ES-I3 (cell line): ENCODE results near the gene RPUSD1.
"Not testable (repeated sequence)": the region's sequence is repeated elsewhere in the genome, so short reads cannot be mapped to it uniquely, and the experiment has no call there.

ENCODE experiments used
- H3K36me3 ChIP-seq: 2 replicates; pipeline ENCODE4 v1.6.1; 2013; ENCODE audit warnings: mild to moderate bottlenecking, low read length, control low read depth, moderate library complexity; ENCODE audit not compliant: insufficient read depth
- H3K4me1 ChIP-seq: 2 replicates; pipeline ENCODE4 v1.6.1; 2013; ENCODE audit warnings: mild to moderate bottlenecking, control low read depth, low read length; ENCODE audit not compliant: insufficient read depth
- H3K9ac ChIP-seq: 2 replicates; pipeline ENCODE4 v1.6.1; 2013; ENCODE audit warnings: low read depth, mild to moderate bottlenecking, low read length, moderate library complexity
- H3K9me3 ChIP-seq: 2 replicates; pipeline ENCODE4 v1.6.1; 2013; ENCODE audit warnings: mild to moderate bottlenecking, low read length, moderate library complexity; ENCODE audit not compliant: control insufficient read depth, insufficient read depth

Gene RPUSD1

DNA sequence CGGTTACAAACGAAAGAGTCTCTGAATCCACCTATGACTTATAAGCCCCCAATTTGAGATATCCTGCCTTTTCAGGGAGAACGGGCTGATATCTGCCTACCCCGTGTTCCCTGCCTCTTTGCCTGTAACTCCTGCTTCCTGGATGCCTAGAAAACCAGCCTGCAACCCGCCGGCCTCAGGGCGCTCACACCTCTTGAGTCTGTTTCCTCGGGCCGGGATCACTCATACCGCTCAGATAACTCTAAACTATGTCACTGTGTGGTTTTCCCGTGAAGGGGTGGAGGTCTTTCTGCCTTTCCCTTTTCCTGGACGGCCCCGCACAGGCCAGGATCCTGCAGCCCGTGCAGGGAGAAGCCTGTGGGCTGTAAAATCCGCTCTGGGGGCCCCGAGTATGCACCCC lies 10.4 kb downstream of the RPUSD1 start:
- Histone ChIP-seq H3K36me3 (no peaks in the 10 kb centered on the region), H3K9me3 (no peaks in the 10 kb centered on the region), H3K4me1 (peaks cover 4% of the 10 kb centered on the region; the same call in 1 of the 2 replicates), H3K9ac (no peak overlapping the region)

DNA sequence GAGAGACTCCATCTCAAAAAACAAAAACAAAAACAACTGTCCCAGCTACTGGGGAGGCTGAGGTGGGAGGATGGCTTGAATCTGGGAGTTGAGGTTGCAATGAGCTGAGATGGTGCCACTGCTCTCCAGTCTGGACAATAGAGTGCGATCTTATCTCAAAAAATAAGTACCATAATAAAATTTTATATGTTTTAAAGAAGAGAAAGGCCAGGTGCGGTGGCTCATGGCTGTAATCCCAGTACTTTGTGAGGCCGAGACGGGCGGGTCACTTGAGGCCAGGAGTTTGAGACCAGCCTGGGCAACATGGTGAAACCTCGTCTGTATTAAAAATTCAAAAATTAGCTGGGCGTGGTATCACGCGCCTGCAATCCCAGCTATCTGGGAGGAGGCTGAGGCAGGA lies 11.4 kb downstream of the RPUSD1 start:
- Histone ChIP-seq H3K9ac (no peak overlapping the region), H3K36me3 (no peaks in the 10 kb centered on the region), H3K9me3 (no peaks in the 10 kb centered on the region), H3K4me1 (peaks cover 4% of the 10 kb centered on the region; the same call in 1 of the 2 replicates)

DNA sequence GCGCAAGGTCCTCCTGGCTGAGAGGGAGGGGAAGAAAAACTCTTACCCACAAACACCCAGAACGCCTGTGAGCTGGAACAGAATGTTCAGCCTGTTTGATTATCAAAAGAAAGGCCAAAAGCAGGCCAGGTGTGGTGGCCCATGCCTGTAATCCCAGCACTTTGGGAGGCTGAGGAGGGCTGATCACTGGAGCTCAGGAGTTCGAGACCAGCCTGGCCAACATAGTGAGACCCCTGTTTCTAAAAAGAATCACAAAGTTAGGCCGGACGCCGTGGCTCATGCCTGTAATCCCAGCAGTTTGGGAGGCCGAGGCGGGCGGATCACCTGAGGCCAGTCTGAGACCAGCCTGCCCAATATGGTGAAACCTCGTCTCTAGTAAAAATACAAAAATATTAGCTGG lies 11.9 kb downstream of the RPUSD1 start:
- not testable (repeated sequence) for H3K9me3 ChIP-seq, H3K4me1 ChIP-seq, H3K36me3 ChIP-seq, H3K9ac ChIP-seq

- H3K4me1 ChIP-seq, result peaks cover 4% of the 10 kb centered on the region; the same call in 1 of the 2 replicates
Measured at GRCh38 chr16:775236-775796, 12.9 kb downstream of the RPUSD1 start.

DNA sequence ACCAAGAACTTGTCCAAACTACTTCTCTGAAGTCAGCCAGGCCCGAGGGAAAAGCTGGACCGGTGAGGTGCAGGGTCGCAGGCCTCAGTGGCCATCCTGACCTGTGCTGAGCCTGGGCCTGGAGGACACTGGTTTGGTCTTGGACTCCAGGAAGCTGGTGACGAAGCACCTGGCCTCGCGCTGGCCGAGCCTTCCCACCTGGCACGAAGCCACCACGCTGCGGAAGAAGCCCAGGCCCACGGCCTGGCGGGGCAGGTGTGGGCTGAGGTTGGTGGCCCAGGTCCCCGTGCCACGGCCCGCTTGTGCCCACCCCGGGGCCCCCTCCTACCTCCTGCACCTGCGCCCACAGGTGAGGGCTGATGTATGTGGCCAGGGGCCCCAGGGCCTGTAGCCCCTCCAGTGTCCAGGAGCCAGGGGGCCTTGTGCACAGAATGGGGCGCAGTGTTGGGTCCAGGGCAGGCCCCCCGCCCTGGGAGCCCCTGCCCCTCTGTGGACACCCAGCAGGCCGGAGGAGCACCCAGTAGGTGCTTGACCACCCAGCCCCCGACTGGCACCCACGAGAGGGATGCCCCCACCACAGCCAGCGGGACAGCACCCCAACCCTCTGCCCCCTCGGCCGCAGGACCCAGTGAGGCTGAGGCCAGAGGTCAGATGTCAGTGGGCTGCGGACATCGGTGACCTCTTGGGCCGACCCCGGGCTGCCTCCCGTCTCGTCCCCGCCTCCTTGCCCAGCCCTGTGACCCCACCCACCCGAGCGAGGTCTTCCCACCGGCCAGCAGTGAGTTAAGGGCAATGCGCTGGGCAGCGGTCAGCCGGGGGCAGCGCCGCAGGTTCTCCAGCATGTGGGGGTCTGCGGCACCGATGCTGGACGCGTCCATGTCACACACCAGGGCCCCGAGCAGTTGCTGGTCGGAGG lies 13.8 kb downstream of the RPUSD1 start:
- no peaks in the 10 kb centered on the region for H3K36me3 ChIP-seq
- H3K4me1 ChIP-seq, result peaks cover 4% of the 10 kb centered on the region; the same call in 1 of the 2 replicates
- no peak overlapping the region for H3K9ac ChIP-seq
- no peaks in the 10 kb centered on the region for H3K9me3 ChIP-seq

More at GRCh38 chr16:775236-775796, 12.9 kb downstream of the RPUSD1 start:
- Histone ChIP-seq H3K9ac (no peak overlapping the region), H3K36me3 (no peaks in the 10 kb centered on the region), H3K9me3 (no peaks in the 10 kb centered on the region)

GRCh38 chr16:772959-773358 lies 15.2 kb downstream of the RPUSD1 start:
- H3K9ac ChIP-seq, result no peak overlapping the region
- H3K9me3 ChIP-seq, result no peaks in the 10 kb centered on the region
- H3K36me3 ChIP-seq, result no peaks in the 10 kb centered on the region
- H3K4me1 ChIP-seq, result peaks cover 4% of the 10 kb centered on the region; the same call in 1 of the 2 replicates

- Histone ChIP-seq H3K9ac (no peak overlapping the region), H3K36me3 (no peaks in the 10 kb centered on the region), H3K4me1 (no peaks in the 10 kb centered on the region), H3K9me3 (no peaks in the 10 kb centered on the region)
Measured at GRCh38 chr16:770411-770810, 17.8 kb downstream of the RPUSD1 start.

GRCh38 chr16:769934-770333 lies 18.2 kb downstream of the RPUSD1 start:
- H3K9ac ChIP-seq, result no peak overlapping the region
- H3K4me1 ChIP-seq, result no peaks in the 10 kb centered on the region
- H3K9me3 ChIP-seq, result no peaks in the 10 kb centered on the region
- no peaks in the 10 kb centered on the region for H3K36me3 ChIP-seq

- Histone ChIP-seq H3K9me3 (no peaks in the 10 kb centered on the region), H3K9ac (no peak overlapping the region), H3K4me1 (no peaks in the 10 kb centered on the region), H3K36me3 (no peaks in the 10 kb centered on the region)
Measured at GRCh38 chr16:769184-769784, 18.9 kb downstream of the RPUSD1 start.

- H3K9me3 ChIP-seq, result no peaks in the 10 kb centered on the region
- no peaks in the 10 kb centered on the region for H3K4me1 ChIP-seq
- H3K36me3 ChIP-seq, result no peaks in the 10 kb centered on the region
- no peak overlapping the region for H3K9ac ChIP-seq
Measured at GRCh38 chr16:768428-768827, 19.8 kb downstream of the RPUSD1 start.

DNA sequence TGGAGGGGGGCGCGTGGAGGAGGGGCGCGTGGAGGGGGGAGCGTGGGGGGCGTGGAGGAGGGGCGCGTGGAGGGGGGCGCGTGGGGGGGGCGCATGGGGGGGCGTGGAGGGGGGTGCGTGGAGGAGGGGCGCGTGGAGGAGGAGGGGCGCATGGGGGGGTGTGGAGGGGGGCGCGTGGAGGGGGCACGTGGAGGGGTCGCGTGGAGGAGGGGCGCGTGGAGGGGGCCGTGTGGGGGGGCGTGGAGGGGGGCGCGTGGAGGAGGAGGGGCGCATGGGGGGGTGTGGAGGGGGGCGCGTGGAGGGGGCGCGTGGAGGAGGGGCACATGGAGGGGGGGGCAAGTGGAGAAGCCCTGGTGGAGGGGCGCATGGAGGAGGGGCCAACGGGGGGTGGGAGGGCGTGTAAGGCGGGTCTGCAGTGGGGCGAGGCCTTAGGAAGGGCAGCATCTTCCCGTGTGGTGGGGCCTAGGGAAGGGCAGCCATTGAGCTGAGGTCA lies 20.4 kb downstream of the RPUSD1 start:
- Histone ChIP-seq H3K4me1 (no peaks in the 10 kb centered on the region), H3K36me3 (no peaks in the 10 kb centered on the region), H3K9ac (no peak overlapping the region), H3K9me3 (no peaks in the 10 kb centered on the region)

DNA sequence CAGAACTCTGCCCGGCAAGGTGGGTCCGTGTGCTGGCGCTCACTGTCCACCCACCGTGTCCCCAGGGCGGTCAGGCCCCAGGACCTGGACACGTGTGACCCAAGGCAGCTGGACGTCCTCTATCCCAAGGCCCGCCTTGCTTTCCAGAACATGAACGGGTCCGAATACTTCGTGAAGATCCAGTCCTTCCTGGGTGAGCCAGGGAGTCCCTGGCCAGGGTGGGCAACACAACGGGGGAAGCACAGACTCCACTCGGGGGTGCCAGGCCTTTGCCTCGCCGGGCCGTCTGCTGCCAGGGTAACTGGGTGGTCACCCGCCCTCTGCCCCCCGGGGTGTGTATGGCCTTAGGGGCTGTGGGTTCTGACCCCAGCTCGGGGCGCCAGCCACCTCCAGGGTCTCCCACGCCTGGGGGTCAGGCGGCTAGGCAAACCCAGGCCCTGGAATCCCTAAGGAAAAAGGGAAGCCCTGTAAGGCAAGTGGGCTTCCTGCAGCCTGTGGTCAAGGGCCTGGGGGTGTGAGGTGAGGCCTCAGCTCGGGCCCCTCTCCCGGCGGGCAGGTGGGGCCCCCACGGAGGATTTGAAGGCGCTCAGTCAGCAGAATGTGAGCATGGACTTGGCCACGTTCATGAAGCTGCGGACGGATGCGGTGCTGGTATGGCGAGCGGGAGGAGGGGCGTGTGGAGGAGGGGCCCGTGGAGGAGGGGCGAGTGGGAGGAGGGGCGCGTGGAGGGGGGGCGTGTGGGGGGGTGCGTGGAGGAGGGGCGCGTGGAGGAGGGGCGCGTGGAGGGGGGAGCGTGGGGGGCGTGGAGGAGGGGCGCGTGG lies 21.2 kb downstream of the RPUSD1 start:
- no peaks in the 10 kb centered on the region for H3K36me3 ChIP-seq
- no peaks in the 10 kb centered on the region for H3K4me1 ChIP-seq
- no peaks in the 10 kb centered on the region for H3K9me3 ChIP-seq
- no peak overlapping the region for H3K9ac ChIP-seq

DNA sequence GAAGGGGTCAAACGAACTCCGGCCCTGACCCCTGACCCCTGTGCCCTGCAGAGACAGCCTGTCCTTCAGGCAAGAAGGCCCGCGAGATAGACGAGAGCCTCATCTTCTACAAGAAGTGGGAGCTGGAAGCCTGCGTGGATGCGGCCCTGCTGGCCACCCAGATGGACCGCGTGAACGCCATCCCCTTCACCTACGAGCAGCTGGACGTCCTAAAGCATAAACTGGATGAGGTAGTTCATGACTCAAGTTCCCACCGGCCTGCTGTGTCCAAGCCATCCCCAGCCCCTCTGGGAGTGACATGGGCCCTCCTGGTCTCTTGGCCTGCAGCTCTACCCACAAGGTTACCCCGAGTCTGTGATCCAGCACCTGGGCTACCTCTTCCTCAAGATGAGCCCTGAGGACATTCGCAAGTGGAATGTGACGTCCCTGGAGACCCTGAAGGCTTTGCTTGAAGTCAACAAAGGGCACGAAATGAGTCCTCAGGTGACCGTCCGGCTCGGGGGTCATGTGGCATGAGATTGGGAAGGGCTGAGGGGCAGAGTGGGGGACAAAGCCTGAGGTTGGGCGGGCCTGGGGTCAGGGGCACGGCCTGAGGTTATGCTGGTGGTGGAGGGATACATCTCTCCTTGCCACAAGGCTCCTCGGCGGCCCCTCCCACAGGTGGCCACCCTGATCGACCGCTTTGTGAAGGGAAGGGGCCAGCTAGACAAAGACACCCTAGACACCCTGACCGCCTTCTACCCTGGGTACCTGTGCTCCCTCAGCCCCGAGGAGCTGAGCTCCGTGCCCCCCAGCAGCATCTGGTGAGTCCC lies 22.0 kb downstream of the RPUSD1 start:
- H3K36me3 ChIP-seq, result no peaks in the 10 kb centered on the region
- H3K9me3 ChIP-seq, result no peaks in the 10 kb centered on the region
- no peak overlapping the region for H3K9ac ChIP-seq
- H3K4me1 ChIP-seq, result no peaks in the 10 kb centered on the region
